Hepatocyte (in vitro differentiated cells): ENCODE measurements around the gene SLC4A5. TPM values are rescaled to one million over a fixed set of nuclear protein-coding genes. Genes with fewer than 3 reads are reported as not detected.

Experiments
- DNase-seq: peaks from one replicate; pipeline ENCODE4 v3.0.0-alpha.2; 2016; ENCODE audit warnings: low spot score
- H2AFZ ChIP-seq: fragments of 200-600 bp; sonication (generic); 2 replicates; pipeline ENCODE4 v1.6.0; 2016; ENCODE audit warnings: antibody characterized with exemption, mild to moderate bottlenecking
- H3K27ac ChIP-seq: fragments of 200-600 bp; sonication (generic); 2 replicates; pipeline ENCODE4 v1.5.1; 2016; ENCODE audit warnings: mild to moderate bottlenecking
- H3K27me3 ChIP-seq: fragments of 200-600 bp; sonication (generic); 2 replicates; pipeline ENCODE4 v1.6.1; 2016
- H3K36me3 ChIP-seq: fragments of 200-600 bp; sonication (generic); replicated peaks from 2 replicates; pipeline ENCODE4 v1.5.1; 2016; ENCODE audit warnings: low read depth; ENCODE audit not compliant: insufficient read depth
- H3K4me1 ChIP-seq: fragments of 200-600 bp; sonication (generic); 2 replicates; pipeline ENCODE4 v1.5.1; 2016; ENCODE audit warnings: mild to moderate bottlenecking, moderate library complexity; ENCODE audit not compliant: insufficient read depth
- H3K4me2 ChIP-seq: fragments of 200-600 bp; sonication (generic); 2 replicates; pipeline ENCODE4 v1.6.0; 2016
- H3K4me3 ChIP-seq: fragments of 200-600 bp; sonication (generic); 2 replicates; pipeline ENCODE4 v1.5.1; 2016; ENCODE audit warnings: mild to moderate bottlenecking
- H3K79me2 ChIP-seq: fragments of 200-600 bp; sonication (generic); 2 replicates; pipeline ENCODE4 v1.6.0; 2017; ENCODE audit warnings: mild to moderate bottlenecking
- H3K9me2 ChIP-seq: fragments of 200-600 bp; sonication (generic); replicated peaks from 2 replicates; pipeline ENCODE4 v1.6.0; 2017; ENCODE audit warnings: mild to moderate bottlenecking; ENCODE audit not compliant: insufficient read depth
- H3K9me3 ChIP-seq: fragments of 200-600 bp; sonication (generic); 2 replicates; pipeline ENCODE4 v1.5.1; 2016; ENCODE audit warnings: low read depth, mild to moderate bottlenecking
- H4K20me1 ChIP-seq: fragments of 200-600 bp; sonication (generic); 2 replicates; pipeline ENCODE4 v1.6.0; 2016; ENCODE audit warnings: mild to moderate bottlenecking; ENCODE audit not compliant: insufficient read depth, poor library complexity, severe bottlenecking
- CTCF ChIP-seq: fragments of 200-600 bp; sonication (generic); IDR thresholded peaks from 2 replicates; pipeline ENCODE4 v1.5.1; 2016; ENCODE audit warnings: antibody characterized with exemption, mild to moderate bottlenecking; ENCODE audit not compliant: poor library complexity
- EZH2 ChIP-seq: fragments of 200-600 bp; sonication (generic); IDR thresholded peaks from 2 replicates; pipeline ENCODE4 v1.6.1; 2016; ENCODE audit warnings: antibody characterized with exemption, mild to moderate bottlenecking, borderline replicate concordance
- EZH2phosphoT487 ChIP-seq: fragments of 200-600 bp; sonication (generic); IDR thresholded peaks from one replicate; pipeline ENCODE4 v1.6.1; 2018; ENCODE audit warnings: antibody characterized with exemption, mild to moderate bottlenecking, low read depth, moderate library complexity; ENCODE audit not compliant: unreplicated experiment, severe bottlenecking
- WGBS: methylation state at CpG from one replicate; pipeline ENCODE4 v1.1.6; 2016; ENCODE audit warnings: low lambda C conversion rate; ENCODE audit errors: missing lambda C conversion rate; 5-methylcytosine and 5-hydroxymethylcytosine counted together
- polyA plus RNA-seq: library from polyadenylated mRNA; unstranded; fragments of >200 nt; fragmentation: Nextera tagmentation; extraction: Ambion mirVana; gene quantifications from 2 replicates; pipeline ENCODE4 v1.2.1, GENCODE V29; 2016
- total RNA-seq: library from RNA; depleted of rRNA; stranded (reverse); fragments of >200 nt; gene quantifications from 2 replicates; pipeline ENCODE4 v1.2.3, GENCODE V29; 2014

The SLC4A5 gene
- total and polyA plus RNA-seq, 2 experiments from 2014 or later = 0.28 to 1.5 TPM

- Histone ChIP-seq H3K36me3 (no peaks in the 10 kb centered on the region), H3K9me2 (no peaks in the 10 kb centered on the region), H3K27ac (no peak overlapping the region), H3K9me3 (no peaks in the 10 kb centered on the region), H3K4me2 (no peak overlapping the region), H4K20me1 (peaks cover 45% of the 10 kb centered on the region), H3K4me3 (no peak overlapping the region), H3K4me1 (peaks cover 13% of the 10 kb centered on the region), H3K27me3 (no peaks in the 10 kb centered on the region), H3K79me2 (peaks cover 97% of the 10 kb centered on the region), H2AFZ (no peak overlapping the region)
- no peak for TF ChIP-seq EZH2
- no peak for TF ChIP-seq CTCF
- no peak for TF ChIP-seq EZH2phosphoT487
- 93% methylated on average over 3 of the region's 3 CpGs for WGBS
- DNase-seq = no peak
Observed at GRCh38 chr2:74384051-74384450, 40.8 kb upstream of the SLC4A5 start.

DNA sequence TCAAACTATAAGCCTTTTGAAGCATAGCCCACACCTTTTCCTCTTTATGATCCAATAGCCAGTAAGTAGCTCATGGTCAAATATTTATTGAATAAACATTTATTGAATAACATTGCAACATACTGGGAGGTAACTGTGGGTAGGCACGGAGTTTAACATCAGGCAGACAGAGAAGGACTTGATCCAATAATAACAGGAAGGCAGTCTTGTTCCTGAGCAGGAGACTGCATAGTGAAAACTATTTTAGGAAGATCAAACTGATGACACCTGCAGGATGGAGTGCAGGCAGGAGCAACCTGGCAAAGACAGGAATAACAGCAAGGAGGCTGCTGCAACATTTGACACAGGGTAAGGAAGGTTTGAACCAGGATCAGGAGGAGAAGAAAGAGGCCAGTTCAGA, 40.0 kb upstream of the SLC4A5 start:
- no peaks in the 10 kb centered on the region for H3K36me3 ChIP-seq
- H3K4me1 ChIP-seq = peaks cover 13% of the 10 kb centered on the region
- H4K20me1 ChIP-seq = peaks cover 41% of the 10 kb centered on the region
- no peaks in the 10 kb centered on the region for H3K27me3 ChIP-seq
- TF ChIP-seq EZH2phosphoT487 (no peak), CTCF (no peak), EZH2 (no peak)
- H3K9me3 ChIP-seq = no peaks in the 10 kb centered on the region
- DNase-seq = no peak
- WGBS = 57% methylated on average over 1 of the region's 1 CpG
- no peak overlapping the region for H3K4me2 ChIP-seq
- H3K27ac ChIP-seq = no peak overlapping the region
- no peaks in the 10 kb centered on the region for H3K9me2 ChIP-seq
- no peak overlapping the region for H2AFZ ChIP-seq
- no peak overlapping the region for H3K4me3 ChIP-seq
- H3K79me2 ChIP-seq = peaks cover 97% of the 10 kb centered on the region

GRCh38 chr2:74381751-74382150, 38.5 kb upstream of the SLC4A5 start:
- H3K27ac ChIP-seq = no peak overlapping the region
- DNase-seq = no peak
- H2AFZ ChIP-seq = no peak overlapping the region
- H3K4me1 ChIP-seq = peaks cover 13% of the 10 kb centered on the region
- no peaks in the 10 kb centered on the region for H3K9me2 ChIP-seq
- peaks cover 39% of the 10 kb centered on the region for H4K20me1 ChIP-seq
- H3K4me2 ChIP-seq = no peak overlapping the region
- H3K4me3 ChIP-seq = no peak overlapping the region
- 93% methylated on average over 3 of the region's 3 CpGs for WGBS
- no peaks in the 10 kb centered on the region for H3K27me3 ChIP-seq
- no peaks in the 10 kb centered on the region for H3K36me3 ChIP-seq
- H3K9me3 ChIP-seq = no peaks in the 10 kb centered on the region
- TF ChIP-seq EZH2phosphoT487 (no peak), EZH2 (no peak), CTCF (no peak)
- H3K79me2 ChIP-seq = peaks cover 88% of the 10 kb centered on the region
